Panc1 (cell line): ENCODE measurements around the gene PTPRS.

Experiments used
- POLR2AphosphoS5 ChIP-seq: IDR thresholded peaks from 2 replicates; pipeline ENCODE4 v1.6.1; 2012; ENCODE audit warnings: mild to moderate bottlenecking, low read depth, low read length, moderate library complexity
- SIN3A ChIP-seq: IDR thresholded peaks from 2 replicates; pipeline ENCODE4 v1.6.1; 2012; ENCODE audit warnings: low read depth, mild to moderate bottlenecking, low read length, moderate library complexity, borderline replicate concordance; ENCODE audit not compliant: insufficient read depth
- TCF7L2 ChIP-seq: IDR thresholded peaks from 2 replicates; pipeline ENCODE4 v1.6.1; 2011; ENCODE audit warnings: mild to moderate bottlenecking, low read depth, low read length, inconsistent platforms
- TF ChIP-seq, protein P1 (sequence below): fragments of 450-650 bp; IDR thresholded peaks from 2 replicates; pipeline ENCODE4 v1.5.1; 2017; ENCODE audit warnings: mild to moderate bottlenecking
- TF ChIP-seq, protein P2 (sequence below), 2 experiments: IDR thresholded peaks; 2 replicates each; pipeline ENCODE4 v1.6.1; 2011 to 2012; ENCODE audit warnings: low read depth in 2 of 2, control low read depth in 1 of 2, low read length in 1 of 2, mild to moderate bottlenecking in 1 of 2, moderate library complexity in 1 of 2; ENCODE audit not compliant: insufficient read depth in 1 of 2

DNA sequence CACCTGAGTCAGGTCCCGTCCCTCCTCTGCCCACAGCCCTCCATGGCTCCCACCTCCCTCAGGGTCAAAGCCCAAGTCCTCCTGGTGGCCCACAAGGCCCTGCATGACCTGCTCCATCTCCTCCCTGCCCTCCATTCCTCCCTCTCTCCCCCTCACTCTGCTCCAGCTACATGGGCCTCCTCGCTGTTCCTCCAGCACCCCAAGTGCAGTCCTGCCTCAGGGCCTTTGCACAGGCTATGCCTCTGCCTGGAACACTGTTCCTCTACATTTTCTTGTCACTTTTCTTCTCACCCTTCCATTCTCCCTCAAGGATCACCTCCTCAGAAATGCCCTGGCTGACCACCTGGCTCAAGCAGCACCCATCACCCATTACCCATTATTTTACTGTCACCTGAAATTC is 41.5 kb downstream of the PTPRS start:
- TF ChIP-seq, protein P1, sequence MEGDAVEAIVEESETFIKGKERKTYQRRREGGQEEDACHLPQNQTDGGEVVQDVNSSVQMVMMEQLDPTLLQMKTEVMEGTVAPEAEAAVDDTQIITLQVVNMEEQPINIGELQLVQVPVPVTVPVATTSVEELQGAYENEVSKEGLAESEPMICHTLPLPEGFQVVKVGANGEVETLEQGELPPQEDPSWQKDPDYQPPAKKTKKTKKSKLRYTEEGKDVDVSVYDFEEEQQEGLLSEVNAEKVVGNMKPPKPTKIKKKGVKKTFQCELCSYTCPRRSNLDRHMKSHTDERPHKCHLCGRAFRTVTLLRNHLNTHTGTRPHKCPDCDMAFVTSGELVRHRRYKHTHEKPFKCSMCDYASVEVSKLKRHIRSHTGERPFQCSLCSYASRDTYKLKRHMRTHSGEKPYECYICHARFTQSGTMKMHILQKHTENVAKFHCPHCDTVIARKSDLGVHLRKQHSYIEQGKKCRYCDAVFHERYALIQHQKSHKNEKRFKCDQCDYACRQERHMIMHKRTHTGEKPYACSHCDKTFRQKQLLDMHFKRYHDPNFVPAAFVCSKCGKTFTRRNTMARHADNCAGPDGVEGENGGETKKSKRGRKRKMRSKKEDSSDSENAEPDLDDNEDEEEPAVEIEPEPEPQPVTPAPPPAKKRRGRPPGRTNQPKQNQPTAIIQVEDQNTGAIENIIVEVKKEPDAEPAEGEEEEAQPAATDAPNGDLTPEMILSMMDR, result no peak
- no peak for TF ChIP-seq POLR2AphosphoS5
- TF ChIP-seq, protein P2, sequence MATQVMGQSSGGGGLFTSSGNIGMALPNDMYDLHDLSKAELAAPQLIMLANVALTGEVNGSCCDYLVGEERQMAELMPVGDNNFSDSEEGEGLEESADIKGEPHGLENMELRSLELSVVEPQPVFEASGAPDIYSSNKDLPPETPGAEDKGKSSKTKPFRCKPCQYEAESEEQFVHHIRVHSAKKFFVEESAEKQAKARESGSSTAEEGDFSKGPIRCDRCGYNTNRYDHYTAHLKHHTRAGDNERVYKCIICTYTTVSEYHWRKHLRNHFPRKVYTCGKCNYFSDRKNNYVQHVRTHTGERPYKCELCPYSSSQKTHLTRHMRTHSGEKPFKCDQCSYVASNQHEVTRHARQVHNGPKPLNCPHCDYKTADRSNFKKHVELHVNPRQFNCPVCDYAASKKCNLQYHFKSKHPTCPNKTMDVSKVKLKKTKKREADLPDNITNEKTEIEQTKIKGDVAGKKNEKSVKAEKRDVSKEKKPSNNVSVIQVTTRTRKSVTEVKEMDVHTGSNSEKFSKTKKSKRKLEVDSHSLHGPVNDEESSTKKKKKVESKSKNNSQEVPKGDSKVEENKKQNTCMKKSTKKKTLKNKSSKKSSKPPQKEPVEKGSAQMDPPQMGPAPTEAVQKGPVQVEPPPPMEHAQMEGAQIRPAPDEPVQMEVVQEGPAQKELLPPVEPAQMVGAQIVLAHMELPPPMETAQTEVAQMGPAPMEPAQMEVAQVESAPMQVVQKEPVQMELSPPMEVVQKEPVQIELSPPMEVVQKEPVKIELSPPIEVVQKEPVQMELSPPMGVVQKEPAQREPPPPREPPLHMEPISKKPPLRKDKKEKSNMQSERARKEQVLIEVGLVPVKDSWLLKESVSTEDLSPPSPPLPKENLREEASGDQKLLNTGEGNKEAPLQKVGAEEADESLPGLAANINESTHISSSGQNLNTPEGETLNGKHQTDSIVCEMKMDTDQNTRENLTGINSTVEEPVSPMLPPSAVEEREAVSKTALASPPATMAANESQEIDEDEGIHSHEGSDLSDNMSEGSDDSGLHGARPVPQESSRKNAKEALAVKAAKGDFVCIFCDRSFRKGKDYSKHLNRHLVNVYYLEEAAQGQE (IDR thresholded peaks at IDR 0.05; ENCODE audit: insufficient read depth in 1 of 2, low read depth in 2 of 2, low read length in 1 of 2), result no peak
- no peak for TF ChIP-seq TCF7L2
- TF ChIP-seq SIN3A, result no peak
